ENCODE data around the gene KMT5C. TPM values are rescaled to one million over a fixed set of nuclear protein-coding genes. Genes with fewer than 3 reads are reported as not detected.

The KMT5C gene
- polyA plus RNA-seq (2013): 20.3 and 20.7 TPM in 2 replicates

- peak within 1 kb of the TSS; percentile 88 for H4K12ac ChIP-seq (ENCODE audit: low read depth, low read length)
- peak within 1 kb of the TSS; percentile 76 for H3K4me3 ChIP-seq (ENCODE audit: low read depth, low read length)
- H3K9me3 ChIP-seq (ENCODE audit: insufficient read depth, low read depth, low read length): no peaks in the 10 kb centered on the region
- H4K91ac ChIP-seq (ENCODE audit: low read depth, low read length): peak within 1 kb of the TSS; percentile 96
- H3K79me1 ChIP-seq (ENCODE audit: low read length): peaks cover 16% of the 10 kb centered on the region
- peak within 1 kb of the TSS; percentile 91 for H2BK120ac ChIP-seq (ENCODE audit: insufficient read depth, low read length, poor library complexity)
- peak within 1 kb of the TSS; percentile 95 for H2BK5ac ChIP-seq (ENCODE audit: low read depth, low read length, poor library complexity)
- H4K8ac ChIP-seq (ENCODE audit: low read depth, low read length): peak within 1 kb of the TSS; percentile 87
- H3K27me3 ChIP-seq (ENCODE audit: insufficient read depth, low read length): no peaks in the 10 kb centered on the region
- H3K14ac ChIP-seq (ENCODE audit: low read length): peak within 1 kb of the TSS; percentile 98
- no CpG with 5 or more reads among the region's 63 CpGs for WGBS (ENCODE audit: extremely low coverage, insufficient coverage, insufficient read length)
- DNase-seq: peak; percentile 100
- peak within 1 kb of the TSS; percentile 66 for H2AFZ ChIP-seq (ENCODE audit: insufficient read depth, low read length, poor library complexity)
- H2BK12ac ChIP-seq (ENCODE audit: low read length): peak within 1 kb of the TSS; percentile 67
- H3K9ac ChIP-seq (ENCODE audit: low read length): peak within 1 kb of the TSS; percentile 81
- peaks cover 22 to 24% of the 10 kb centered on the region in 2 experiments for H3K36me3 ChIP-seq (ENCODE audit: control insufficient read depth in 1 of 2, insufficient read depth in 2 of 2, low read length in 2 of 2)
- peak within 1 kb of the TSS; percentile 90 for H3K4me2 ChIP-seq (ENCODE audit: low read length)
- H2AK5ac ChIP-seq (ENCODE audit: low read length): peak within 1 kb of the TSS; percentile 99
- peak within 1 kb of the TSS; percentile 98 for H3K27ac ChIP-seq (ENCODE audit: low read depth, low read length)
- H3K4ac ChIP-seq (ENCODE audit: low read depth, low read length): peak within 1 kb of the TSS; percentile 95
- peak within 1 kb of the TSS; percentile 96 for H3K18ac ChIP-seq (ENCODE audit: low read length)
- peaks cover 8 to 21% of the 10 kb centered on the region in 2 experiments for H3K4me1 ChIP-seq (ENCODE audit: control insufficient read depth in 1 of 2, insufficient read depth in 2 of 2, low read length in 2 of 2)
- peaks cover 8% of the 10 kb centered on the region for H3K79me2 ChIP-seq (ENCODE audit: control insufficient read depth, insufficient read depth, low read length, poor library complexity)
- no peak within 1 kb of the TSS for H3K23ac ChIP-seq (ENCODE audit: low read length)
These were observed at the start of gene KMT5C for GRCh38 chr19:55339105-55339888. KMT5C (plus strand) TSS chr19:55339876; CDS start chr19:55341937, 2,061 bp downstream.

GRCh38 chr19:55297267-55297666 lies 42.4 kb upstream of the KMT5C start:
- Histone ChIP-seq H2AK5ac (ENCODE audit: low read length) (no peak overlapping the region), H4K8ac (ENCODE audit: low read depth, low read length) (no peak overlapping the region), H2BK120ac (ENCODE audit: insufficient read depth, low read length, poor library complexity) (no peak overlapping the region), H3K4me3 (ENCODE audit: low read depth, low read length) (no peak overlapping the region), H3K18ac (ENCODE audit: low read length) (no peak overlapping the region), H3K36me3 (ENCODE audit: control insufficient read depth in 1 of 2, insufficient read depth in 2 of 2, low read length in 2 of 2) (peaks cover 5 to 10% of the 10 kb centered on the region in 2 experiments), H3K27me3 (ENCODE audit: insufficient read depth, low read length) (no peaks in the 10 kb centered on the region), H3K14ac (ENCODE audit: low read length) (no peak overlapping the region), H3K23ac (ENCODE audit: low read length) (no peak overlapping the region), H3K4me1 (ENCODE audit: control insufficient read depth in 1 of 2, insufficient read depth in 2 of 2, low read length in 2 of 2) (peaks cover 0 to 3% of the 10 kb centered on the region in 2 experiments), H4K12ac (ENCODE audit: low read depth, low read length) (no peak overlapping the region), H2AFZ (ENCODE audit: insufficient read depth, low read length, poor library complexity) (no peak overlapping the region), H3K9ac (ENCODE audit: low read length) (no peak overlapping the region), H3K79me1 (ENCODE audit: low read length) (no peaks in the 10 kb centered on the region), H4K91ac (ENCODE audit: low read depth, low read length) (no peak overlapping the region), H3K4me2 (ENCODE audit: low read length) (no peak overlapping the region), H3K9me3 (ENCODE audit: insufficient read depth, low read depth, low read length) (no peaks in the 10 kb centered on the region), H2BK5ac (ENCODE audit: low read depth, low read length, poor library complexity) (no peak overlapping the region), H3K4ac (ENCODE audit: low read depth, low read length) (no peak overlapping the region), H3K79me2 (ENCODE audit: control insufficient read depth, insufficient read depth, low read length, poor library complexity) (no peaks in the 10 kb centered on the region), H2BK12ac (ENCODE audit: low read length) (no peak overlapping the region), H3K27ac (ENCODE audit: low read depth, low read length) (no peak overlapping the region)
- no peak for DNase-seq
- WGBS (ENCODE audit: extremely low coverage, insufficient coverage, insufficient read length): no CpG with 5 or more reads among the region's 10 CpGs

GRCh38 chr19:55299991-55300390 lies 39.7 kb upstream of the KMT5C start:
- no peaks in the 10 kb centered on the region for H3K27me3 ChIP-seq (ENCODE audit: insufficient read depth, low read length)
- H3K4me1 ChIP-seq (ENCODE audit: control insufficient read depth in 1 of 2, insufficient read depth in 2 of 2, low read length in 2 of 2): peaks cover 0 to 3% of the 10 kb centered on the region in 2 experiments
- H3K79me1 ChIP-seq (ENCODE audit: low read length): no peaks in the 10 kb centered on the region
- no peaks in the 10 kb centered on the region for H3K79me2 ChIP-seq (ENCODE audit: control insufficient read depth, insufficient read depth, low read length, poor library complexity)
- no peak overlapping the region for H2AFZ ChIP-seq (ENCODE audit: insufficient read depth, low read length, poor library complexity)
- no peak overlapping the region for H3K9ac ChIP-seq (ENCODE audit: low read length)
- no peak overlapping the region for H3K23ac ChIP-seq (ENCODE audit: low read length)
- H4K12ac ChIP-seq (ENCODE audit: low read depth, low read length): no peak overlapping the region
- no peak overlapping the region for H3K4ac ChIP-seq (ENCODE audit: low read depth, low read length)
- H4K8ac ChIP-seq (ENCODE audit: low read depth, low read length): no peak overlapping the region
- H3K9me3 ChIP-seq (ENCODE audit: insufficient read depth, low read depth, low read length): no peaks in the 10 kb centered on the region
- no peak overlapping the region for H3K4me3 ChIP-seq (ENCODE audit: low read depth, low read length)
- no peak overlapping the region for H2AK5ac ChIP-seq (ENCODE audit: low read length)
- H2BK120ac ChIP-seq (ENCODE audit: insufficient read depth, low read length, poor library complexity): no peak overlapping the region
- WGBS (ENCODE audit: extremely low coverage, insufficient coverage, insufficient read length): no CpG with 5 or more reads among the region's 10 CpGs
- H4K91ac ChIP-seq (ENCODE audit: low read depth, low read length): no peak overlapping the region
- no peak for DNase-seq
- H2BK5ac ChIP-seq (ENCODE audit: low read depth, low read length, poor library complexity): no peak overlapping the region
- H3K4me2 ChIP-seq (ENCODE audit: low read length): no peak overlapping the region
- no peak overlapping the region for H3K14ac ChIP-seq (ENCODE audit: low read length)
- H3K36me3 ChIP-seq (ENCODE audit: control insufficient read depth in 1 of 2, insufficient read depth in 2 of 2, low read length in 2 of 2): peaks cover 7 to 26% of the 10 kb centered on the region in 2 experiments
- no peak overlapping the region for H2BK12ac ChIP-seq (ENCODE audit: low read length)
- no peak overlapping the region for H3K27ac ChIP-seq (ENCODE audit: low read depth, low read length)
- no peak overlapping the region for H3K18ac ChIP-seq (ENCODE audit: low read length)

GRCh38 chr19:55300886-55301458 lies 38.7 kb upstream of the KMT5C start:
- Histone ChIP-seq H3K18ac (ENCODE audit: low read length) (no peak overlapping the region), H2BK5ac (ENCODE audit: low read depth, low read length, poor library complexity) (no peak overlapping the region), H3K9ac (ENCODE audit: low read length) (no peak overlapping the region), H2BK120ac (ENCODE audit: insufficient read depth, low read length, poor library complexity) (no peak overlapping the region), H3K4me1 (ENCODE audit: control insufficient read depth in 1 of 2, insufficient read depth in 2 of 2, low read length in 2 of 2) (peaks cover 0 to 3% of the 10 kb centered on the region in 2 experiments), H4K12ac (ENCODE audit: low read depth, low read length) (peak overlapping the region; percentile 29), H3K36me3 (ENCODE audit: control insufficient read depth in 1 of 2, insufficient read depth in 2 of 2, low read length in 2 of 2) (peaks cover 10 to 23% of the 10 kb centered on the region in 2 experiments), H3K4me3 (ENCODE audit: low read depth, low read length) (no peak overlapping the region), H3K27ac (ENCODE audit: low read depth, low read length) (no peak overlapping the region), H2BK12ac (ENCODE audit: low read length) (no peak overlapping the region), H3K4ac (ENCODE audit: low read depth, low read length) (no peak overlapping the region), H3K27me3 (ENCODE audit: insufficient read depth, low read length) (no peaks in the 10 kb centered on the region), H2AK5ac (ENCODE audit: low read length) (no peak overlapping the region), H2AFZ (ENCODE audit: insufficient read depth, low read length, poor library complexity) (no peak overlapping the region), H4K8ac (ENCODE audit: low read depth, low read length) (peak overlapping the region; percentile 74), H4K91ac (ENCODE audit: low read depth, low read length) (peak overlapping the region; percentile 3), H3K23ac (ENCODE audit: low read length) (no peak overlapping the region), H3K14ac (ENCODE audit: low read length) (no peak overlapping the region), H3K9me3 (ENCODE audit: insufficient read depth, low read depth, low read length) (no peaks in the 10 kb centered on the region), H3K4me2 (ENCODE audit: low read length) (no peak overlapping the region), H3K79me1 (ENCODE audit: low read length) (no peaks in the 10 kb centered on the region), H3K79me2 (ENCODE audit: control insufficient read depth, insufficient read depth, low read length, poor library complexity) (no peaks in the 10 kb centered on the region)
- WGBS (ENCODE audit: extremely low coverage, insufficient coverage, insufficient read length): no CpG with 5 or more reads among the region's 15 CpGs
- no peak for DNase-seq

Data from trophoblast cell (in vitro differentiated cells and primary cell).